Measurements from ENCODE around the gene CCDC191.

DNA sequence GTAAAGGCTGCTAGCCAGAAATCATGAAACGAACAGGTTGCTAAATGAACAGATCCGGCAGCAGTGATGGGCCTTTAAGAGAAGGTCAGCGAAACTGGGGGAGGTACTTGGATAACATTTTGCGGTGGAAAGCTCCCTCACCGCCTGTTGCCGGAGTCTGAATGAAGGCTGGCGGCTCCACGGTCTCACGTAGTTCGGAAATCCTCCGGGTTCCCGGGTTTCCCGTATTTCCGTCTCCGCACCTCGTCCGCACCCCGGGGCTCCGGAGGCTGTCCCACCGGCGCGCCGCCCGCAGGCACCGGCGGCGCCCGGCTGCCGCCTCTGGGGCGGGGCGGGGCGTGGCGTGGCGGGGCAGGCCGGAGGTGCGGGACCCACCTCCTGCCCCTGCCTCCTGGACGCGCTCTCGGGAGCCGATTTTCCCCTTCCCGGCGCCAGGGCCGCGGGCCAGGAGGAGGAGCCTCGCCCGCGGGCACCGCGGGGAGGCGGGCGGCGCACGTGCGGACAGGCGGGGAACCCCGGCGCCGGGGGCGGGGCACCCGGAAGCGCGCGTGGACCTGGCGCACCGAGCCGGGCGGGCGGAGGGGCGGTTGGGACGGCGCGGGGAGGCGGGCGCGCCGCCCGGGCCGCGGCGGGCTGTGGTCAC lies 108.8 kb downstream of the CCDC191 start, which contains the start of gene ZDHHC23:
- TF ChIP-seq, protein P1, sequence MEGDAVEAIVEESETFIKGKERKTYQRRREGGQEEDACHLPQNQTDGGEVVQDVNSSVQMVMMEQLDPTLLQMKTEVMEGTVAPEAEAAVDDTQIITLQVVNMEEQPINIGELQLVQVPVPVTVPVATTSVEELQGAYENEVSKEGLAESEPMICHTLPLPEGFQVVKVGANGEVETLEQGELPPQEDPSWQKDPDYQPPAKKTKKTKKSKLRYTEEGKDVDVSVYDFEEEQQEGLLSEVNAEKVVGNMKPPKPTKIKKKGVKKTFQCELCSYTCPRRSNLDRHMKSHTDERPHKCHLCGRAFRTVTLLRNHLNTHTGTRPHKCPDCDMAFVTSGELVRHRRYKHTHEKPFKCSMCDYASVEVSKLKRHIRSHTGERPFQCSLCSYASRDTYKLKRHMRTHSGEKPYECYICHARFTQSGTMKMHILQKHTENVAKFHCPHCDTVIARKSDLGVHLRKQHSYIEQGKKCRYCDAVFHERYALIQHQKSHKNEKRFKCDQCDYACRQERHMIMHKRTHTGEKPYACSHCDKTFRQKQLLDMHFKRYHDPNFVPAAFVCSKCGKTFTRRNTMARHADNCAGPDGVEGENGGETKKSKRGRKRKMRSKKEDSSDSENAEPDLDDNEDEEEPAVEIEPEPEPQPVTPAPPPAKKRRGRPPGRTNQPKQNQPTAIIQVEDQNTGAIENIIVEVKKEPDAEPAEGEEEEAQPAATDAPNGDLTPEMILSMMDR (IDR thresholded peaks at IDR 0.05; ENCODE audit: insufficient read depth, low read length, poor library complexity, severe bottlenecking), result no peak
- TF ChIP-seq EZH2phosphoT487 (conservative IDR thresholded peaks at IDR 0.05; ENCODE audit: low read length), result no peak
